Activated CD4-positive, CD25-positive, alpha-beta regulatory T cell (primary cell): ENCODE data around the gene CHFR.
"Not testable (repeated sequence)": the region's sequence is repeated elsewhere in the genome, so short reads cannot be mapped to it uniquely, and the experiment has no call there.

Source experiments
- DNase-seq, 4 experiments: peaks; one replicate each; lab custom pipeline; 2025; lab: John Stamatoyannopoulos, UW

The CHFR gene, protein sequence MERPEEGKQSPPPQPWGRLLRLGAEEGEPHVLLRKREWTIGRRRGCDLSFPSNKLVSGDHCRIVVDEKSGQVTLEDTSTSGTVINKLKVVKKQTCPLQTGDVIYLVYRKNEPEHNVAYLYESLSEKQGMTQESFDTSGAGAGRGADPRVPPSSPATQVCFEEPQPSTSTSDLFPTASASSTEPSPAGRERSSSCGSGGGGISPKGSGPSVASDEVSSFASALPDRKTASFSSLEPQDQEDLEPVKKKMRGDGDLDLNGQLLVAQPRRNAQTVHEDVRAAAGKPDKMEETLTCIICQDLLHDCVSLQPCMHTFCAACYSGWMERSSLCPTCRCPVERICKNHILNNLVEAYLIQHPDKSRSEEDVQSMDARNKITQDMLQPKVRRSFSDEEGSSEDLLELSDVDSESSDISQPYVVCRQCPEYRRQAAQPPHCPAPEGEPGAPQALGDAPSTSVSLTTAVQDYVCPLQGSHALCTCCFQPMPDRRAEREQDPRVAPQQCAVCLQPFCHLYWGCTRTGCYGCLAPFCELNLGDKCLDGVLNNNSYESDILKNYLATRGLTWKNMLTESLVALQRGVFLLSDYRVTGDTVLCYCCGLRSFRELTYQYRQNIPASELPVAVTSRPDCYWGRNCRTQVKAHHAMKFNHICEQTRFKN

DNA sequence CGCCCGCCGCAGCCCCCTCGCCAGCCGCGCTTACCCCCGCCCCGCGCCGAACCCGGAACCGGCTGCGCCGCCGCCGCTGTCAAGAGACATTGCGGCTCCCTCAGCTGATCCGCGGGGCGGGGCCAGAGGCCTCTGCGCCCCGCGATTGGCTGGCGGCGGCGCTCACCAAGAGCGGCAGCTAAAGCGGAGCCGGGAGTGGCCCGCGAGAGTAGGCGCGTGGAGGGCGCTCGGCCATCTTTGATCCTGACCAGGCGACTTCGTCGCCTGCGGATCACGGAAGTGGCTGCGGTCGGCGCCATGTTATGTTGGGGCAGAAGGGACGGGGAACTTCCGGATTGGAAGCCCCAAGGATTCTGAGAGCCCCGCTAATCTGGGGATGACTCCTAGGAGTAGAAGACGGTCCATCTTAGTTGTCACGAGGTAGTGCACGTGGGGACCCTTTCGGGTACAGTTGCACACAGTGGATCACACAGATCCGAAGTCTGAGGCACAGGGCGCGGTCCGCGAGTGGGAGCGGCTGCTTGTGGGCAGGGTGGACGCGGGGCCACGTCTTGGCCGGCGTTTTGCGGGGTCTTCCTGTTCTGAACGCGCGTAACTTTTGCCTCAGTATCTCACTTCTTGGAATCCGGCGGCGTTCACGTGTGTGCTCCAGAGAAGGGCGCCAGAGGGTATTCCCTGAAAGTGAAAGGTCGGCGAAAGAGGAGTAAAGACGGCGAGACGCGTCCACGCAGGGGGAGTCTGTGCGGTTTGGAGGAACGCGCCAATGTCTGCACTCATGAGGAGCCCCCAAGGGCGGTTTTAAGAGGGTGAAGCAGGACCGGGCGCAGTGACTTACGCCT is at the start of gene CHFR:
TSS of gene CHFR (minus strand) at position 93 of the 839 bp plus-strand sequence. CDS start 277 bp downstream, outside the sequence.
- peak; percentile 81 to 96 (median 88) for DNase-seq

DNA sequence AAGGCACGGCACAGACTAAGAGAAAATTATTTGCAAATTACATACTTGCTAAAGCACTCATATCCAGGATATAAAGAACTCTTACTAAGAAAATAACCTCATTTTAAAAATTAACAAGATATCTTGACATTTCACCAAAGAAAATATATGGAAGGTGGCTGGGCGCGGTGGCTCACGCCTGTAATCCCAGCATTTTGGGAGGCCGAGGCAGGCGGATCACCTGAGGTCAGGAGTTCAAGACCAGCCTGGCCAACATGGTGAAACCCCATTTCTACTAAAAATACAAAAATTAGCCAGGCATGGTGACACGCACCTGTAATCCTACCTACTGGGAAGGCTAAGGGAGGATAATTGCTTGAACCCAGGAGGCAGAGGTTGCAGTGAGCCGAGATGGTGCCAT is 49.5 kb upstream of the CHFR start:
- not testable (repeated sequence) for DNase-seq

GRCh38 chr12:132936163-132936562 is 48.8 kb upstream of the CHFR start:
- DNase-seq: no peak

DNA sequence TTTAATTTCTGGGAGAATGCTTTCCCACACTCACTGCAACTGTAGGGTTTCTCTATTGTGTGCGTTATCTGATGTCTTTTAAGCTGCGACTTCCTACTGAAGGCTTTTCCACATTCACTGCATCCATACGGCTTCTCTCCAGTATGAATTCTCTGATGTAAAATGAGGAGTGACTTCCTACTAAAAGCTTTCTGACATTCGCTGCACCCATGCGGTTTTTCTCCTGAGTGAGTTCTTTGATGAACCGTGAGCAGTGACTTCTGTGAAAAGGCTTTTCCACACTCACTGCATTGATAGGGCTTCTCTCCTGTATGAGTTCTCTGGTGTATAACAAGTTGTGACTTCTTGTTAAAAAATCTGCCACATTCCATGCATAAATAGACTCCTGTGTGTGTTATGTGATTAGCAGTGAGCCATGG is 39.0 kb upstream of the CHFR start:
- no peak for DNase-seq

- no peak for DNase-seq
Measured at GRCh38 chr12:132925597-132926414, 38.4 kb upstream of the CHFR start.

DNA sequence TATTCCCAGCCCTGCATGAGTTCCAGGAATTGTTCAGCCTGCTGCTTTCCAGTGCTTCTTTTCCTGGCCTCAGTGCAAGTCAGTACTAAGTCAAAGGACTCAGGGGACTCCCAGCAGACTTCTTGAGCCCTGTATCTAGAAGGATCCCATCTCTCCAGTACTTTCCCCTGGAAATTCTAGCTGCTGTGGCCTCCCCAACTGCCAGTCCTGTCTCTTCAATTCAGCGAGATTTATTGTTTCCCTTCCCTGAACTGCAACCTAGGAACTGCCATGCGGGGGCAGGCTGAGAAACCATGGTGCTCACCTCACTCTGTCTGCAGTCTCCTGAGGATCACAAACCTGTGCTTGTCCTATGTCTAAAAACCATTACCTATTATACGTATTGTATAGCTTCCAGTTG is 37.0 kb upstream of the CHFR start:
- DNase-seq: no peak

- DNase-seq: no peak
Measured at GRCh38 chr12:132923356-132923909, 36.0 kb upstream of the CHFR start.

DNA sequence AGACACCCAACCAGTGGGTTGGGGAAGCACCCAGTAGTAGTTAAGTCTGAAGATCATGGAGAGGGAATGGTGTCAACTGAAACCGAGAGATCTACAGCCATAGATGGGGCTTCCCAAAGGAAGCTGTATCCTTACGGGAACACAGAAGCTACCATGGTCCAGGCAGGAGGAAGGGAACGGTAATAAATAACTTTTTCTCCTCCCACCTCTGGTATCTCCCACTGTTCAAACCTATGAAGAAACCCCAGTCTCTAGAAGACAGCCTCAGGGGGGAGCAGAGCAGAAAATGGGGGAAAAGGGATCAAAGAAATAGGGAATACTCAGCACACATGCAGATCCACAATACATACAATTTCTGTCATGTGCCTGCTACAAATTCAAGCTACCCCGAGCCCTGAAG is 35.3 kb upstream of the CHFR start:
- DNase-seq: no peak

DNA sequence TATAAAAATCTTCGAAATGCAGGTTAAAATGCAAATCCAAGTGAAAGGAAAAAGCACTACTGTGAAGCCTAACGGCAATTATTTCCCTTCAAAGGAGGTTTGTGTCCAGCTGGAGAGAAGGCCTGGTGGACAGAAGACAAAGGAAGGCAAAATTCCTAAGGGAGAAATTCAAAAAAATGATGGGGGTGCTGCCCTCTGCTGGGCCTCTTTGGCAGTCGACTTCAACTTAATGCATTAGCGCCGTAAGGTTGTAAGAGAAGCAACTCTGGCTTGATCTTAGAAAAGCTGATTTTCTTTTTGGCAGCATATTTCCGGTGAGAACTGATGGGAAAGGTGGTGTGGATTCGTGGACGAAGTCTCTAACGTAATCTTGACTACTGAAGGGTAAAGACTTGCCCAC is 34.3 kb upstream of the CHFR start:
- DNase-seq: no peak

DNA sequence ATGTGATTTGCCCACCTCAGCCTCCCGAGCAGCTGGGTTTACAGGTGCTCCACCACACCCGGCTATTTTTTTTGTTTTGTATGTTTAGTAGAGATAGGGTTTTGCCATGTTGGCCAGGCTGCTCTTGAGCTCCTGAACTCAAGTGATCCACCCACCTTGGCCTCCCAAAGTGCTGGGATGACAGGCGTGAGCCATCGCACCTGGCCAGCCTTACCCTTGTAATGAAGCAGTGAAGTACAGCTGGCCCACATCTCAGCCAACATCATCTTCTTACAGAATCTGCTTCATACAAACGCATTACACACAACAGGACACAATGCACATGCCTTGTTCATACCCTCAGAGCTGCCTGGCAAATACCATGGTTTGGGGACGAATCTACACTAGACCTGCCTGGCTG is 31.3 kb upstream of the CHFR start:
- no peak for DNase-seq

- DNase-seq: peak in 1 of 4 experiments; percentile 58
Measured at GRCh38 chr12:132909030-132909368, 21.6 kb upstream of the CHFR start.

DNA sequence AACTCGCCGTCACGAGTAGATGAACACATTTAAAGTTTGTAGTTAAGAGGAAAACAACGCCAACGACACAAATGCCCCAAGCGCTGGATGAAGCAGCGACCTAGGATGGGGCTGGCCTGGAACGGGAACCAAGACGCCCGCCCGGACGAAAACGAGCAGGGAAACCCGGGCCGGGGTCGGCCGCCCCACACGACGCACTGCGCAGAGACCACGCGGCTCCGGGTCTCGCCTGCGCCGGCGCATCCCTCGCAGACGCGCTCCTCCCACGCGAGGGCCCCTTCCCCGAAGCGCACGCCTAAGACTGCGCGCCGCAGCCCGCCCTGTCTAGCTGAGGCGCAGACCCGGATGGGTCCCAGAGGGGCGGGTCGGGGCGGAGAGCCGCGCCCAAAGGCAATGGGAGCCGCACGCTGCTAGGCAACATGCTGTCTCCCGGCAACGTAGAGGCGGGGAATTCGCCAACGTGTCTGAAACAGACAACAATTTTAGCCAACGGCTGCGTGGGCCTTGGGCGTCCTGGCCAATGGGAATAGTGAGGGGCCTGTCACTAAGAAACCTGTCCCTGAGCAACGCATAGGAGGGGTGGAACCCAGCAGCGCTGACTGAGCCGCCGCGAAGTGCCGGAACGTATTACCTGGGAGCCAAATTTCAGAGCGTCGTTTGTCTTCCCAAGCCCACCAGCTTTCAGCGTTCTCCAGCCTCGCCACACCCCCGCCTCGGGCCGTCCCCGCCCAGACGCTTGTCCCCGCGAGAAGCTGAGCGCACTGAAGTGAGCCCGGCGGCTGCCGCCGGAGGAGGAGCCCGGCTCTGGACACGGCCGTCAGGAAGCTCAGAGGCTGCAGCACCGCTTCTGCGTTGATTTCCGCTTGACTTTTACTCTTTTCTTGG is 21.0 kb upstream of the CHFR start:
- peak; percentile 80 to 89 (median 84) for DNase-seq

GRCh38 chr12:132907789-132908144 is 20.4 kb upstream of the CHFR start:
- not testable (repeated sequence) for DNase-seq

DNA sequence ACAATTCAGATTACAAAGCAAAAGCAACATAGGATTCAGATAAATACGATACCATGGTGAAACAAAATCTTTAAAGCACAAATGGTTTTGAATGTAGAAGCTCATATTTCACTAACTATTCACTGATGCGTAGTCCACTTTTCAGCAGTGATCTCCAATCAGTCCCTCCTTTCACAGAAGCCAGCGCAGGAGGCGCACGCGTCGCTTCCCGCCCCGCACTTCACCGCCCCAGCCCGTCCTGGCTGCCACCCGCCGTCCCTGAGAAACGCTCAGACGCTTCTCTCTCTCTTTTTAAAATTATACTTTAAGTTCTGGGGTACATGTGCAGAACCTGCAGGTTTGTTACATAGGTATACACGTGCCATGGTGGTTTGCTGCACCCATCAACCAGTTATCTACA is 19.8 kb upstream of the CHFR start:
- no peak for DNase-seq

DNA sequence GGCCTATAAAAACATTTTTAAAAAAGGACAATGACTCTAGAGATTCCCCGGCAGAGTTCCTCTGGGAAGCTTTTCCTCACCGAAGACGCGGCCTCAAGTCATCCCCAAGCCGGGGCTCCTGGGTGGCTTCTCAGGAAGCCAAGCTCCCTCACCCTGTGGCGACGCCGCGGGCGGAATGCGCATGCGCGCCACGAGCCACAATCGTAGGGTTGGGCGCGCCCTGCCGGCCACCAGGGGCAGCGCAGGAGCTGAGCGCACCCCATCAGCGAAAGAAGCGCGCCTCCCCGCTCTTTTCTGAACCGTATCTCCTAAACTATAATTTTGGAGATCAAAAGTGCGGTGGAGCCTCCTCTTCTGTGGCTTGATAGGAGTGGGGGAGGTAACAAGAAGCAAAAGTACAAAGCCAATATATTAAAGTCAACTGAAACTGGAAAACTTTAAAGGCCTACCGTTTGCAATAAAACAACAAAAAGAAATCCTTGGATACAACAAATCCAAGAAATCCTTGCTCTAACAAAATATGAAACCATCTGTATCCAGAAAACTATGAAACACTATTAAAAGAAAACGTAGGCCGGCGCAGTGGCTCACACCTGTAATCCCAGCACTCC is 17.4 kb upstream of the CHFR start:
- DNase-seq: peak; percentile 74 to 83 (median 82)

GRCh38 chr12:132899033-132899432 is 11.6 kb upstream of the CHFR start:
- DNase-seq: no peak

DNA sequence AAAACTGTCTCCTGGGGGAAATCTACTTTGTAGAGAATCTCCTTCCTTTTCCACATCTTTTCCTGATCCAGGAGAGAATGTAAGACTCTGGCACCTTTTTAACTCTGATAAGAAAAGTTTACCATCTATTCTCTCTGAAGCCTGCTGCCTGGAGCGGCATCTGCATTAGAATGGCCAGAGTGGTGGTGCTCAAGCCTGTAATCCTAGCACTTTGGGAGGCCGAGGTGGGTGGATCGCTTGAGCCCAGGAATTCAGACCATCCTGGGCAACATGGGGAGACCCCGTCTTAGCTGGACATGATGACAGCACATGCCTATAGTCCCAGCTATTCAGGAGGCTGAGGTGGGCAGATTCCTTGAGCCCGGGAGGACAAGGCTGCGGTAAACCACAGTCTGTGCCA is 1.4 kb upstream of the CHFR start:
- DNase-seq: no peak

- no peak for DNase-seq
Measured at GRCh38 chr12:132886529-132887477, 602 bp downstream of the CHFR start.

GRCh38 chr12:132881818-132882217 is 5.6 kb downstream of the CHFR start:
- no peak for DNase-seq
